Suprapubic skin (tissue), 4 donors: ENCODE measurements around the gene CSMD2.

Experiments used
- EP300 ChIP-seq: sonication (generic); formaldehyde crosslinking; IDR thresholded peaks from one replicate; pipeline ENCODE4 v1.6.1; 2017; ENCODE audit warnings: antibody characterized with exemption
- POLR2A ChIP-seq, 2 donors: fragments of 450-650 bp; IDR thresholded peaks; one replicate each; pipeline ENCODE4 v1.6.1; 2017; ENCODE audit warnings: antibody characterized with exemption in 2 of 2, mild to moderate bottlenecking in 2 of 2, moderate library complexity in 2 of 2
- POLR2AphosphoS5 ChIP-seq, 3 donors: sonication (generic); formaldehyde crosslinking; IDR thresholded peaks; one replicate each; pipeline ENCODE4 v1.6.1; 2017; ENCODE audit warnings: antibody characterized with exemption in 3 of 3
- TF ChIP-seq, protein P1 (sequence below), 2 donors: fragments of 200-600 bp in 1 of 2; fragments of 450-650 bp in 1 of 2; sonication (generic) in 1 of 2; IDR thresholded peaks; one replicate each; pipeline ENCODE4 v1.5.1; 2016 to 2019; ENCODE audit warnings: antibody characterized with exemption in 2 of 2, mild to moderate bottlenecking in 1 of 2, moderate library complexity in 1 of 2

DNA sequence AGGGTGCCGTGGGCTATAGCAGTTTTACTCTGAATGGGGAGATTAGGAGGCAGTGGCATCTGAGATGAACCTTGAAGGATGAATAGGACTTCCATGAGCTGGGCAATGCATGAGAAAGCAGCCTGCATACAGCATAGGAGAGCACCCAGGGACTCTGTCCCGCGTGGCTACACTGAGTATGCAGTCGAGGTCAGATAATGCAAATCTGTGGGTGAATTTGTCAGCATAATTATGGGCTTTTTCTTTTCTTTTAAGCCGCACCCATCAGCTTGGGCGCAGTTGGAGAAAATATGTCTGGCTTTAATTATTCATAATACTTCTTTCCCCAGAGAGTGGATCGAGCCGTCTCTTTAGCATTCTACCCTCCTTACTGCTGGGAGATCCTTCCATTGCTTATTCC, 504.1 kb downstream of the CSMD2 start:
- no peak for TF ChIP-seq EP300
- TF ChIP-seq, protein P1, sequence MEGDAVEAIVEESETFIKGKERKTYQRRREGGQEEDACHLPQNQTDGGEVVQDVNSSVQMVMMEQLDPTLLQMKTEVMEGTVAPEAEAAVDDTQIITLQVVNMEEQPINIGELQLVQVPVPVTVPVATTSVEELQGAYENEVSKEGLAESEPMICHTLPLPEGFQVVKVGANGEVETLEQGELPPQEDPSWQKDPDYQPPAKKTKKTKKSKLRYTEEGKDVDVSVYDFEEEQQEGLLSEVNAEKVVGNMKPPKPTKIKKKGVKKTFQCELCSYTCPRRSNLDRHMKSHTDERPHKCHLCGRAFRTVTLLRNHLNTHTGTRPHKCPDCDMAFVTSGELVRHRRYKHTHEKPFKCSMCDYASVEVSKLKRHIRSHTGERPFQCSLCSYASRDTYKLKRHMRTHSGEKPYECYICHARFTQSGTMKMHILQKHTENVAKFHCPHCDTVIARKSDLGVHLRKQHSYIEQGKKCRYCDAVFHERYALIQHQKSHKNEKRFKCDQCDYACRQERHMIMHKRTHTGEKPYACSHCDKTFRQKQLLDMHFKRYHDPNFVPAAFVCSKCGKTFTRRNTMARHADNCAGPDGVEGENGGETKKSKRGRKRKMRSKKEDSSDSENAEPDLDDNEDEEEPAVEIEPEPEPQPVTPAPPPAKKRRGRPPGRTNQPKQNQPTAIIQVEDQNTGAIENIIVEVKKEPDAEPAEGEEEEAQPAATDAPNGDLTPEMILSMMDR (IDR thresholded peaks at IDR 0.05), result no peak
- TF ChIP-seq POLR2A (IDR thresholded peaks at IDR 0.05), result no peak
- TF ChIP-seq POLR2AphosphoS5 (IDR thresholded peaks at IDR 0.05), result no peak
